ENCODE data around the gene PCSK7. TPM values are rescaled to one million over a fixed set of nuclear protein-coding genes. Genes with fewer than 3 reads are reported as not detected.

PCSK7 gene
- total and polyA plus RNA-seq, 2 of the 8 experiments (the other 6 are each of a cell fraction or from before 2014, with no cell fraction given) = 23.4 to 38.5 TPM

DNA sequence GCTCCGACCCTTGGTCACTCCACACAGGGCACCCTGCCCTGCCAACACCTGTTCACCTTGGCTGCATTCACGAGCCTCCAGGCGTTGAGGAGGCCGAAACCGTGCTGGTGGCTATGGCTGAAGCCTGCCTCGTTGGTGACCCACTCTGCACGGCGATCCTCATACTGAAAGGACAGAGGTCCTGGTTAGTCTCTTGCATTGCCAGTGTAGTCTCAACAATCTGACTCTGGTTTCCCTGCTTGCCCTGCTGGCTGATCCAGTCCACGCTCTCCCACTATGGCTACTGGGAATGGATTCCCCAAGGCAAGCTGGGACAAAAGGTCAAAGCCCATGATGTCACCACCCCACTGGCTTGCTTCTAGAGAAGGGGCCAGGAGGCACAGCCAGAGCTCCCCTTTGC, 12.9 kb downstream of the PCSK7 start (continued):
- TF ChIP-seq SP2 (IDR thresholded peaks at IDR 0.05; ENCODE audit: low read length) = no peak
- TF ChIP-seq, protein P1, sequence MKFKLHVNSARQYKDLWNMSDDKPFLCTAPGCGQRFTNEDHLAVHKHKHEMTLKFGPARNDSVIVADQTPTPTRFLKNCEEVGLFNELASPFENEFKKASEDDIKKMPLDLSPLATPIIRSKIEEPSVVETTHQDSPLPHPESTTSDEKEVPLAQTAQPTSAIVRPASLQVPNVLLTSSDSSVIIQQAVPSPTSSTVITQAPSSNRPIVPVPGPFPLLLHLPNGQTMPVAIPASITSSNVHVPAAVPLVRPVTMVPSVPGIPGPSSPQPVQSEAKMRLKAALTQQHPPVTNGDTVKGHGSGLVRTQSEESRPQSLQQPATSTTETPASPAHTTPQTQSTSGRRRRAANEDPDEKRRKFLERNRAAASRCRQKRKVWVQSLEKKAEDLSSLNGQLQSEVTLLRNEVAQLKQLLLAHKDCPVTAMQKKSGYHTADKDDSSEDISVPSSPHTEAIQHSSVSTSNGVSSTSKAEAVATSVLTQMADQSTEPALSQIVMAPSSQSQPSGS (IDR thresholded peaks at IDR 0.05; ENCODE audit: low read length) = no peak

Data from H1 (cell line).